HFFc6 (cell line): ENCODE results near the gene ACRBP. TPM values are rescaled to one million over a fixed set of nuclear protein-coding genes. Genes with fewer than 3 reads are reported as not detected.

Source experiments
- DNase-seq: peaks from one replicate; pipeline ENCODE4 v3.0.0-alpha.2; 2018
- H3K27ac Mint-ChIP-seq: 2 replicates; pipeline ENCODE4 v1.8.0; 2020; ENCODE audit warnings: mild to moderate bottlenecking, mixed read lengths
- H3K27me3 Mint-ChIP-seq: 2 replicates; pipeline ENCODE4 v1.8.0; 2021; ENCODE audit warnings: mild to moderate bottlenecking, moderate library complexity, mixed read lengths; ENCODE audit not compliant: insufficient read depth
- H3K36me3 Mint-ChIP-seq: 2 replicates; pipeline ENCODE4 v1.8.0; 2021; ENCODE audit warnings: low read depth, mixed read lengths
- H3K4me1 Mint-ChIP-seq: 2 replicates; pipeline ENCODE4 v1.8.0; 2020; ENCODE audit warnings: low read depth, mixed read lengths
- H3K4me3 Mint-ChIP-seq: 2 replicates; pipeline ENCODE4 v1.8.0; 2020; ENCODE audit warnings: mild to moderate bottlenecking, moderate library complexity, mixed read lengths
- H3K9me3 Mint-ChIP-seq: 2 replicates; pipeline ENCODE4 v1.8.0; 2020; ENCODE audit warnings: mild to moderate bottlenecking, mixed read lengths
- total RNA-seq, 6 experiments: library from RNA; stranded (reverse); fragmentation: NEBNext Ultra II Directional; extraction: Animal tissue kit (Norgen Biotek cat#: 25700); gene quantifications; 2 replicates in 1 of 6; 3 replicates in 5 of 6; pipeline ENCODE4 v1.2.3, GENCODE V29; 2021
- TF ChIP-seq, protein P1 (sequence below): fragments of 200-600 bp; sonication (generic); IDR thresholded peaks from 2 replicates; pipeline ENCODE4 v1.5.0; 2021; ENCODE audit warnings: antibody characterized with exemption, mild to moderate bottlenecking

Gene ACRBP
- total RNA-seq, 6 experiments from 2014 or later, result not detected

DNA sequence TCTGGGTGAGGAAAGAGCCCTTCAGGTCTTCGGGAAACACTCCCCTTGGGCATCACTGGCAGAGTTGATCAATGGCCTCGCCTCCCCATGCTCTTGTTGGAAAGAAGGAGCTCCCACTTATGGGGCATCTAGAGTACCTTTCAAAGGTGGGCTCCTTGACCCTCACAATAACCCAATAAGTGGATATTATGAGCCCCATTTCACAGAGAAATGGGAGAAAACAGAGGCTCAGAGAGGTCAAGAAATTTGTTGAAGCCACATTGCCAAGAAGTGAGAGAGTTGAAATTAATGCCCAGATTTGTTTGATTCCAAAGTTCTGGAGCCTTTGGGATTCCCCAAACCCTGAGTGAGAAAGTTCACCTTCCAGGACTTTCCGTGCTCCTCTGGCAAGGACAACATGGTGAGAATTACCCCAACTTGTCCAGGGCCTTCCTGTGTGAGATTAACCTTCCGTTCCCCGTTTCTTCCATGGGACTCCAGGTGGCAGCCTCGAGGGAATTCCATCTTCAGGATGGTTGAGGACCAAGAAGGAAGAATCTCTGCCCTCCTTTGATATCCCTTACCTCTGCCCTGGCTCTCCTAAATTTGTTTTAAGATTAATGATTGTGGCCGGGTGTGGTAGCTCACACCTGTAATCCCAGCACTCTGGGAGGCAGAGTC is 32.6 kb downstream of the ACRBP start:
- no peak overlapping the region; the same call in 1 of the 2 replicates for H3K4me3 Mint-ChIP-seq
- peak overlapping the region; percentile 82 for H3K27ac Mint-ChIP-seq
- peaks cover 29% of the 10 kb centered on the region for H3K4me1 Mint-ChIP-seq
- H3K36me3 Mint-ChIP-seq, result no peaks in the 10 kb centered on the region
- no peaks in the 10 kb centered on the region for H3K9me3 Mint-ChIP-seq
- H3K27me3 Mint-ChIP-seq, result peaks cover 2% of the 10 kb centered on the region
- TF ChIP-seq, protein P1, sequence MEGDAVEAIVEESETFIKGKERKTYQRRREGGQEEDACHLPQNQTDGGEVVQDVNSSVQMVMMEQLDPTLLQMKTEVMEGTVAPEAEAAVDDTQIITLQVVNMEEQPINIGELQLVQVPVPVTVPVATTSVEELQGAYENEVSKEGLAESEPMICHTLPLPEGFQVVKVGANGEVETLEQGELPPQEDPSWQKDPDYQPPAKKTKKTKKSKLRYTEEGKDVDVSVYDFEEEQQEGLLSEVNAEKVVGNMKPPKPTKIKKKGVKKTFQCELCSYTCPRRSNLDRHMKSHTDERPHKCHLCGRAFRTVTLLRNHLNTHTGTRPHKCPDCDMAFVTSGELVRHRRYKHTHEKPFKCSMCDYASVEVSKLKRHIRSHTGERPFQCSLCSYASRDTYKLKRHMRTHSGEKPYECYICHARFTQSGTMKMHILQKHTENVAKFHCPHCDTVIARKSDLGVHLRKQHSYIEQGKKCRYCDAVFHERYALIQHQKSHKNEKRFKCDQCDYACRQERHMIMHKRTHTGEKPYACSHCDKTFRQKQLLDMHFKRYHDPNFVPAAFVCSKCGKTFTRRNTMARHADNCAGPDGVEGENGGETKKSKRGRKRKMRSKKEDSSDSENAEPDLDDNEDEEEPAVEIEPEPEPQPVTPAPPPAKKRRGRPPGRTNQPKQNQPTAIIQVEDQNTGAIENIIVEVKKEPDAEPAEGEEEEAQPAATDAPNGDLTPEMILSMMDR, result no peak; the same call in 1 of the 2 replicates
- peak; percentile 10 for DNase-seq

DNA sequence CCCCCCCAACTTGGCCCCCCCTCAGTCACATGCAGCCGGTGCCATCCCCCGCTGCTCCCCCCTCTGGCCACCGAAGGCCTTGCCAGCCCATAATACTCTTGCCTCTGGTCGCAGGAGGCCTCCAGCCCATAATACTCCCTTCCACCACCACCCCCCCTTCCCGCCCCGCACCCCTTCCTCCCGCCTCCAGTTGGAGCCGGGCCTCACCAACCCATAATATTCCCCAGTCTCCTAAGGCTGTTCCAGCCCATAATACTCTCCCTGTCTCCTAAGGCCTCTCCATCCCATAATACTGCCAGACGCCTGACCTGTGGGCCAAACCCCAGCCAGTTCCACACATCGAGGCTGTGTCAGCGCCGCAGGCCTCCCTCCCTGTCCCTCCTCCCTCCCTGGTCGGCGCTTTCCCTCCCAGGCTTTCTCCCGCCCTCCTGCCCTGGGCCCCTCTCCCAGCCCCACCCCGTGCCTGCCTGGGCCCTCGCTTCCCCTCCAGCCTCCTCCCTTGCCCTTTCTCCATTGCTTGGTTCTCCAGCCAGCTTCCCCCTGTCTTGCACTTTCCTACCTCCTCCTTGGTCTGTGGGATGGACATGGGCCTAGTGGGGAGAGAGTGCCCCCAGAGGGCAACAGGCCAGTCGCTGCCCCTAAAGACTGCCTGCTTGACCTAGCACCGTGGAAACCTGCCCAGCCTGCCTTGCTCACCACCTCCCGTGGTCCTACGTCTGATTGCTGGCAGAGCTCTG is 33.3 kb downstream of the ACRBP start:
- TF ChIP-seq, protein P1, result no peak; the same call in none of the 2 replicates
- H3K36me3 Mint-ChIP-seq, result no peaks in the 10 kb centered on the region
- H3K4me3 Mint-ChIP-seq, result peak overlapping the region; percentile 5; the same call in 1 of the 2 replicates
- no peaks in the 10 kb centered on the region for H3K9me3 Mint-ChIP-seq
- H3K27me3 Mint-ChIP-seq, result no peaks in the 10 kb centered on the region; the same call in none of the 2 replicates
- H3K27ac Mint-ChIP-seq, result peak overlapping the region; percentile 82
- H3K4me1 Mint-ChIP-seq, result peaks cover 29% of the 10 kb centered on the region
- DNase-seq, result peak; percentile 97

DNA sequence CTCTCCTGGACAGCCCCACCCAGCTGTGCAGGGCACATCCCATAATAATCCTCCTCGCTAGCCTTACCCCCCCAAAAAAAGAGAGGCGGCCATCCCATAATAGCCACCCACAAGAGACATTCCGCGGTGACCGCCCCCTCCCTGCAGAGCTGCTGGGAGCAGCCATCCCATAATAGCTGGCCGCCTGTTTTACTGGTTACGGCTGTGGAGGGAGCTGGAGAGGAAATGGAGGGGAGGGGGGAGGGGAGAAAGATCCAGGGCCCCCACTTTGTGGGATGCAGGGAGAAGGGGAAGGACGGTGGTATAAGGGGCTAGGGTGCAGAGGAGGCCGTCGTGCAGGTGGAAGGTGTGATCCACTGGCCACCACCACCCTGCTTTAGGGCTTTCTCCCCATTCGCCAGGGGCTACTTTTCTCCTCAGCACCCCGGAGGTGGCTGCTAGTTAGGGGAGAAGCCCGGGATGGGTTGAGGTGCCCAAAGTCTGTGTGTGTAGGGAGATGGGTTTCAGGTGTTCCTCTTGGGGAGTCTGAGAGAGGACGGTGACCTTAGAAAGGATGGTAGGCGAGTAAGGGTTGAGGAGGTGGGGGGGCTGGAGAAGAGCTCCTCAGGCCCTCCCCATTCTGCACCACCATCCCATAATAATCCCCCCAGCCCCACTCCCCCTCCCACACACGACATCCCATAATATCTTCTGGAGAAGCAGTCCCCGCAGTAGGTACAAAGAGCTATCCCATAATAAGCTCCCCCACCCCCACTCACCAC is 34.0 kb downstream of the ACRBP start:
- Mint-ChIP-seq H3K27me3 (no peaks in the 10 kb centered on the region; the same call in none of the 2 replicates), H3K36me3 (no peaks in the 10 kb centered on the region), H3K4me3 (peak overlapping the region; percentile 65), H3K9me3 (no peaks in the 10 kb centered on the region), H3K27ac (peak overlapping the region; percentile 74), H3K4me1 (peaks cover 29% of the 10 kb centered on the region)
- TF ChIP-seq, protein P1, result no peak; the same call in none of the 2 replicates
- peak; percentile 72 for DNase-seq

DNA sequence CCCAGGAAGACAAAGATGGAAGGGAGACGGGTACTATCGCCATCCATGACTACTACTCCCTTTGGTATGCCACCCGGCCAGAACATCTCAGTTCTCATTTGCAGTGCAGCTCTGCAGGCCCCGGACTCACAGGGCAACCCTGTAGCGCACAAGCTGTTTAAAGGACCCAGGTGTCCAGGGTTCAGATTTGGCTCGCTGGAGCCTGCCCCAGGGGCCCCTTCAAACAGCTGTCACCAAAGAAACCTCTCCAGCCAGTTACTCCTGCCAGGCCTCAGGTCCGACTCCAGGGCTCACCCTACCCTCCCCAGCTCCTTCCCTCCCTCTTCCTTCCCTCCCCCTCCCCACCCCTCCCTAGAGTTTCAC is 34.6 kb downstream of the ACRBP start:
- peak overlapping the region; percentile 65; the same call in 1 of the 2 replicates for H3K4me3 Mint-ChIP-seq
- TF ChIP-seq, protein P1, result no peak
- no peaks in the 10 kb centered on the region for H3K36me3 Mint-ChIP-seq
- DNase-seq, result peak; percentile 7
- peak overlapping the region; percentile 74 for H3K27ac Mint-ChIP-seq
- no peaks in the 10 kb centered on the region; the same call in none of the 2 replicates for H3K27me3 Mint-ChIP-seq
- peaks cover 29% of the 10 kb centered on the region for H3K4me1 Mint-ChIP-seq
- no peaks in the 10 kb centered on the region for H3K9me3 Mint-ChIP-seq

DNA sequence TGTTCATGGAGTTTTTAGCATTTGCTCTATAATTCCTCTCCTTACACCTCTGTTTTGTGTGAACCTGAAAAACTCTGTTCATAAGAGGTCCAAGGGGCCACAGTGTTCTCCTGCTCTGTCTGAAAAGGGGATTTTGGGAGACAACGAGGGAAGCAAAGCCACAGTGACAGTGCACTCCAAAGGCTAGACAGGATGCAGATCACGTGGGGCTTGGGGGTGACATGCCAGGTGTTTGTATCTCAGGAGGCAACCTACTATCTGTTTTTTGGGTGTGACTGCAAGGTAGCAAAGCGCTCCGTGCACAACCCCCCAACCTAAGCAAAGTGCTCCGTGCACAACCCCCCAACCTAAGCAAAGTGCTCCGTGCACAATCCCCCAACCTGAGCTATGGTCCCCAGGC is 35.0 kb downstream of the ACRBP start:
- Mint-ChIP-seq H3K4me1 (peaks cover 29% of the 10 kb centered on the region), H3K36me3 (no peaks in the 10 kb centered on the region), H3K4me3 (no peak overlapping the region; the same call in 1 of the 2 replicates), H3K27ac (no peak overlapping the region; the same call in 1 of the 2 replicates), H3K27me3 (no peaks in the 10 kb centered on the region; the same call in 1 of the 2 replicates), H3K9me3 (no peaks in the 10 kb centered on the region)
- DNase-seq, result no peak
- TF ChIP-seq, protein P1, result no peak
